Measurements from ENCODE around the gene CYSTM1. TPM values are rescaled to one million over a fixed set of nuclear protein-coding genes. Genes with fewer than 3 reads are reported as not detected.
A peak's percentile ranks its signal among the peaks of the same experiment; 100 is the strongest.

Gene CYSTM1
- total RNA-seq, 2 experiments from 2014 or later = 15.8 to 18.5 TPM

GRCh38 chr5:140217299-140218026 lies 42.5 kb downstream of the CYSTM1 start:
- Mint-ChIP-seq H3K9me3 (no peaks in the 10 kb centered on the region), H3K4me3 (no peak overlapping the region), H3K36me3 (ENCODE audit: low read depth) (no peaks in the 10 kb centered on the region), H3K4me1 (ENCODE audit: low read depth) (peaks cover 32% of the 10 kb centered on the region), H3K27ac (no peak overlapping the region), H3K27me3 (no peaks in the 10 kb centered on the region)
- intact Hi-C loops (cut with micrococcal nuclease) = no loop called here
- ChIA-PET POLR2A (no interaction called here), CTCF (interaction anchor here (1.2 to 2.0 kb wide), 4 partner anchors 11 to 134 kb away, joined by 4 to 7 read pairs (median 5); no protein-coding TSS in a partner anchor)
- ATAC-seq (no peak), DNase-seq (no peak)
- no peak for TF ChIP-seq CTCF (IDR thresholded peaks at IDR 0.05)

- CTCF ChIA-PET = interaction anchor here (0.5 kb wide), 1 partner anchor 186 kb away, joined by 3 read pairs; no protein-coding TSS in a partner anchor
- POLR2A ChIA-PET = interaction anchor here (1.4 kb wide), 1 partner anchor 8 kb away, joined by 3 read pairs; no protein-coding TSS in a partner anchor
- no peaks in the 10 kb centered on the region for H3K36me3 Mint-ChIP-seq (ENCODE audit: low read depth)
- H3K4me1 Mint-ChIP-seq (ENCODE audit: low read depth) = peaks cover 33% of the 10 kb centered on the region
- no peak overlapping the region for H3K27ac Mint-ChIP-seq
- H3K9me3 Mint-ChIP-seq = no peaks in the 10 kb centered on the region
- H3K27me3 Mint-ChIP-seq = no peaks in the 10 kb centered on the region
- ATAC-seq = no peak
- TF ChIP-seq CTCF (IDR thresholded peaks at IDR 0.05) = no peak
- intact Hi-C loops (cut with micrococcal nuclease) = no loop called here
- no peak overlapping the region for H3K4me3 Mint-ChIP-seq
- no peak for DNase-seq
These were observed 44.3 kb downstream of the CYSTM1 start for GRCh38 chr5:140219068-140219991.

GRCh38 chr5:140220032-140220697 lies 45.2 kb downstream of the CYSTM1 start:
- ChIA-PET POLR2A (interaction anchor here (1.4 kb wide), 1 partner anchor 9 kb away, joined by 3 read pairs; no protein-coding TSS in a partner anchor), CTCF (interaction anchor here (0.7 to 1.3 kb wide), 5 partner anchors 9 to 147 kb away, joined by 3 read pairs; partner anchors contain the start of gene HBEGF)
- Mint-ChIP-seq H3K4me1 (ENCODE audit: low read depth) (peaks cover 28% of the 10 kb centered on the region), H3K9me3 (no peaks in the 10 kb centered on the region), H3K27me3 (no peaks in the 10 kb centered on the region), H3K36me3 (ENCODE audit: low read depth) (no peaks in the 10 kb centered on the region), H3K27ac (no peak overlapping the region), H3K4me3 (no peak overlapping the region)
- TF ChIP-seq CTCF (IDR thresholded peaks at IDR 0.05) = no peak
- intact Hi-C loops (cut with micrococcal nuclease) = no loop called here
- DNase-seq (no peak), ATAC-seq (peak; percentile 52)

- Mint-ChIP-seq H3K27ac (no peak overlapping the region), H3K4me3 (no peak overlapping the region), H3K4me1 (ENCODE audit: low read depth) (peaks cover 28% of the 10 kb centered on the region), H3K36me3 (ENCODE audit: low read depth) (no peaks in the 10 kb centered on the region), H3K9me3 (no peaks in the 10 kb centered on the region), H3K27me3 (no peaks in the 10 kb centered on the region)
- DNase-seq = no peak
- ChIA-PET POLR2A (interaction anchor here (1.4 kb wide), 1 partner anchor 9 kb away, joined by 3 read pairs; no protein-coding TSS in a partner anchor), CTCF (interaction anchor here (0.7 to 1.3 kb wide), 5 partner anchors 9 to 148 kb away, joined by 3 read pairs; partner anchors contain the start of gene HBEGF)
- ATAC-seq = no peak
- no peak for TF ChIP-seq CTCF (IDR thresholded peaks at IDR 0.05)
- intact Hi-C loops (cut with micrococcal nuclease) = no loop called here
These were observed 45.7 kb downstream of the CYSTM1 start for GRCh38 chr5:140220698-140221064.
